SK-N-MC (cell line): ENCODE measurements around the gene F10.

Source experiments
- DNase-seq: peaks from one replicate; pipeline ENCODE4 v3.0.0-alpha.2; 2011; ENCODE audit warnings: low read depth, low spot score
- H3K27ac ChIP-seq: fragments of 200-600 bp; sonication (generic); 2 replicates; pipeline ENCODE4 v1.5.1; 2016; ENCODE audit warnings: mixed run types
- H3K36me3 ChIP-seq: fragments of 200-600 bp; sonication (generic); 2 replicates; pipeline ENCODE4 v1.6.1; 2017; ENCODE audit warnings: antibody characterized with exemption, low read length, mixed read lengths; ENCODE audit not compliant: insufficient read depth
- H3K4me3 ChIP-seq: fragments of 200-600 bp; sonication (generic); 2 replicates; pipeline ENCODE4 v1.5.1; 2016
- H3K9ac ChIP-seq: fragments of 200-600 bp; sonication (generic); 2 replicates; pipeline ENCODE4 v1.8.0; 2017; ENCODE audit warnings: mixed run types, mixed read lengths; ENCODE audit not compliant: insufficient read length
- H3K9me3 ChIP-seq: fragments of 200-600 bp; sonication (generic); 2 replicates; pipeline ENCODE4 v1.6.1; 2017; ENCODE audit warnings: low read depth, mild to moderate bottlenecking, antibody characterized with exemption, low read length, moderate library complexity, mixed read lengths
- EZH2 ChIP-seq: fragments of 200-600 bp; sonication (generic); IDR thresholded peaks from one replicate; pipeline ENCODE4 v1.6.1; 2017; ENCODE audit warnings: antibody characterized with exemption
- FOXP2 ChIP-seq: optimal IDR thresholded peaks from 2 replicates; pipeline ENCODE3; 2011; ENCODE audit warnings: mild to moderate bottlenecking, moderate library complexity; ENCODE audit not compliant: insufficient read depth; ENCODE audit errors: extremely low read length, control extremely low read depth
- POLR2AphosphoS5 ChIP-seq: IDR thresholded peaks from 2 replicates; pipeline ENCODE4 v1.6.1; 2012; ENCODE audit warnings: mild to moderate bottlenecking, low read depth, low read length, borderline replicate concordance

F10 gene

DNA sequence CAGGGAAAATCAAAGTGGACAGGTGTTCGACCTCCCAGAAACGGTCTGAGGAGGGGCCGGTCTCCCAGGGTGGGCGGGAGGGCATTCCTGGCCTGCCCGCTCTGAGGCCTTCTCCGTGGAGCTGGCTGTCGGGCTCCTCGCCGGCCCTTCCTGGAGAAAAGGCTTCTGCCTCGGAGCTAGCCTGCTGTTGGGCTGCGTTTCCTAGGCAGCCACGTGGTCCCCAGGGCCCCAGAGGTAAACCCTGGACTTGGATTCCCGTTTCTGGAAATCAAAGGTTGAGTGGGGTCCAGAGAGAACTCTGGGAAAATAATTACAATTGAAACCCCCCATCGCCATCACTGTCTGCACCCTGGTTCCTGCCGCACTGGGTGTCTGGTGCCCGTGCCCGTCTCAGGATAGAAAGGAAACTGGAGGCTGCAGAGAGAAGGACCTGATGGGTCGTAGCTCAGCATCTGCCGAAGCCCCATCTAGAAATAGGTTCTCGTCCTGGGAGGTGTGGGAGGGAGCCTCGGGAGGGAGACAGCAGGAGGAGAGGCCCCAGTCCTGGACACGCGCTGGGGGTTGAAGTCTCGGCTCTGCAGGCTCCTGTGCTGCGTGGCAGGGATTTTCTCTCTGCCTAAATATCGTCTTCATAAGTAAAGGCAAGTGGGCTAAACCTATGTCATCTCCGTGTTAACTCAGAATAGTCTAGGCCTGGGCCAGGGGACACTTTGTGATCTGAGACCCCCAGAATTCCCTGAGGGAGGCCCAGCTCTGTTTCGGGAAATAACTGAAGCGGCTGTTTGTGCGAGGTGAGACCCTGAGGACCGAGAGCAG, 28.2 kb downstream of the F10 start:
- TF ChIP-seq POLR2AphosphoS5: no peak
- no peak for TF ChIP-seq FOXP2
- no peak for TF ChIP-seq EZH2
- H3K9me3 ChIP-seq: no peaks in the 10 kb centered on the region
- no peak overlapping the region for H3K27ac ChIP-seq
- no peak overlapping the region for H3K4me3 ChIP-seq
- no peak for DNase-seq
- no peaks in the 10 kb centered on the region for H3K36me3 ChIP-seq
- H3K9ac ChIP-seq: no peak overlapping the region

DNA sequence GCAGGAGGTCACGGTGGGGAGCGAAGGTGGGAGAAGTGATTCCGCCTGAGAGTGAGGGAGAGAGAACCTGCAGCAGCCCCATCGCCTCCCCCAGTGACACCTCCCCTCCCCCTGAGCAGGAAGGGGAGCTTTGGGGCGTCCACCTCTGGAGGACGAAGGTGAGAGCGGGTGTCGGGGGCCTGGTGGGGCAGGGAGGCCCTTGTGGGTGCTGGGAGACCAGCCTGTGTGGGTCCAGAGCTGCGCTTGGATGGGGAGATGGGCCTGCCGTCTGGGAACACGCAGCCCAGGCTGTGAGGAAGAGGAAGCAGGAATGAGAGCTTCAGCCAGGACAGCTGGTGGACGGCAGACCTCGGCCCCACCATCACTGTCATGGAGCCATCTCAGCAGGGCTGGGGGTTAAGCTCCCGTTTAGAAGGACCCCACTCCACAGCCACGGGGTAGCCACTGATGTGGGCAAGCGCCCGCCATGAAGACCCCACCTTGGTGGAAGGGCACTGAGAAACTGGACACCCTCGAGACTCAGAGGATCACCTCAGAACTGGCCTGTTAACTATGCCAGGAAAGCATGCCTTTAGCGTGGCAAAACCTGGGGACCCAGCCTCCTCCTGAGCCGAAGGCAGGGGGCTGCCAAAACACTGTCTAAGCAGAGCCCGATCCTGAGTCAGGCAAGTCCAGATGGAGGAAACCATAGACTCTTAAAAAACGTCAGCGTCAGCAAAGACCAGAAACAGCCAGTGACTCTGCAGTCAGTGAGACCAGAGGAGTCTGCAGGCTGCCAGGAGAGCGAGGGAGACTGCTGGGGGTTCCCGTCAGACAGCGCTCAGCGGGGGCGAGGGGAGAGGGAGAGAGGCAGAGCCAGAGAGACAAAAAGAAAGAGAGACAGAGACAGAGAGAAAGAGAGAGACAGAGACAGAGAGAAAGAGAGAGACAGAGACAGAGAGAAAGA, 29.4 kb downstream of the F10 start:
- H3K36me3 ChIP-seq: no peaks in the 10 kb centered on the region
- H3K4me3 ChIP-seq: peak overlapping the region; percentile 66
- no peak for DNase-seq
- H3K27ac ChIP-seq: peak overlapping the region; percentile 77; the same call in 1 of the 2 replicates
- H3K9ac ChIP-seq: peak overlapping the region; percentile 48
- no peaks in the 10 kb centered on the region for H3K9me3 ChIP-seq
- no peak for TF ChIP-seq EZH2
- no peak for TF ChIP-seq POLR2AphosphoS5
- TF ChIP-seq FOXP2: no peak

DNA sequence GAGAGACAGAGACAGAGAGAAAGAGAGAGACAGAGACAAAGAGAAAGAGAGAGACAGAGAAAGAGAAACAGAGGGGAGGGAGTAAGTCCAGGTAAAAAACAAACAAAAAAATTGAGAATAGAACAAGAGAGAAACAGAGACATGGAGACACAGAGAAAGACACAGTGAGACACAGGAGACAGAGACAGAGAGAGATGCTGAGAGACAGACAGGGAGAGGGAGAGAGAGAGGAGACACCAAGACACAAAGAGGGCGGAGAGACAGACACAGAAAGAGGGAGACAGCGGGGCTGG, 30.0 kb downstream of the F10 start:
- Histone ChIP-seq H3K36me3 (no peaks in the 10 kb centered on the region), H3K9ac (peak overlapping the region; percentile 48), H3K9me3 (no peaks in the 10 kb centered on the region), H3K27ac (peak overlapping the region; percentile 77; the same call in 1 of the 2 replicates), H3K4me3 (peak overlapping the region; percentile 66)
- no peak for DNase-seq
- TF ChIP-seq EZH2 (no peak), POLR2AphosphoS5 (no peak), FOXP2 (no peak)

DNA sequence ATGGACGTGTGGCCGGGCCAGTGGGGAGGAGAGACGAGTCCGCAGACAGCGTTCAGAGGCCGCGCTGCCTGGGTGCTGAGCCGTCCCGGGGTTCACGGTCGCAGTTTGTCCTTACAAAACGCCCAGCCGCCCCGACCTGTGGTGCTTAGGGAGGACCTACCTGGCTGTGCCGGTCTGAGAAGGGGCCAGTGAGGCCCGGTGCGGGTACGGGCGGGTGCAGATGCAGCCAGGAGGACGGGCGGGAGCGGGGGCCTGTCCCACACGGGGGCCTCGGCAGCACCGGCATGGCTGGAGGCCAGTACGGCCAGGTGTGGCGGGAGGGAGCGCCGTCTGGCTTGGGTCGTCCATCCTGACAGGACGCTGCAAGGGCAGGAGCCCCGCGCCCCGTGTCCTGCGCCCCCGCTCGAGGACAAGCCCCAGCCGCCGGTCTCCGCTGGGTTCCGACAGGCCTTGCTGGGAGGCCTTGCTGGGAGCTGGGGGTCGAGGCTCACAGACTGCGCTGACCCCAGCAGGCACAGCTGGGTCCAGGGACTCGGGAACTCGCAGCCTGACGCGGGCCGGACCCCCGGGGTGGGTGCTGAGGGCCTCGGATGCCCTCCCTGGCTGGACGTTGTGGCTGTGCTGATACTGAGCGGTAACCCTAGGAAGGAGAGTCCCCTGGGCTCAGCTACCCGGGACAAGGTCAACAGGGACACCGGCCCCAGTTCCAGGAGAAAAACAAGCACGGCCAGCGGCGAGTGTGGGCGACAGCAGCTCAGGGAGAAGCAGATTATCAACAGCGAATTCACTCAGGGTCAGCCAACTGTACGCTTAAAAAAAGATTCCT, 30.6 kb downstream of the F10 start:
- Histone ChIP-seq H3K9me3 (no peaks in the 10 kb centered on the region), H3K9ac (peak overlapping the region; percentile 70), H3K4me3 (peak overlapping the region; percentile 73), H3K36me3 (no peaks in the 10 kb centered on the region), H3K27ac (peak overlapping the region; percentile 91)
- TF ChIP-seq FOXP2: no peak
- TF ChIP-seq EZH2: no peak
- no peak for TF ChIP-seq POLR2AphosphoS5
- DNase-seq: no peak

DNA sequence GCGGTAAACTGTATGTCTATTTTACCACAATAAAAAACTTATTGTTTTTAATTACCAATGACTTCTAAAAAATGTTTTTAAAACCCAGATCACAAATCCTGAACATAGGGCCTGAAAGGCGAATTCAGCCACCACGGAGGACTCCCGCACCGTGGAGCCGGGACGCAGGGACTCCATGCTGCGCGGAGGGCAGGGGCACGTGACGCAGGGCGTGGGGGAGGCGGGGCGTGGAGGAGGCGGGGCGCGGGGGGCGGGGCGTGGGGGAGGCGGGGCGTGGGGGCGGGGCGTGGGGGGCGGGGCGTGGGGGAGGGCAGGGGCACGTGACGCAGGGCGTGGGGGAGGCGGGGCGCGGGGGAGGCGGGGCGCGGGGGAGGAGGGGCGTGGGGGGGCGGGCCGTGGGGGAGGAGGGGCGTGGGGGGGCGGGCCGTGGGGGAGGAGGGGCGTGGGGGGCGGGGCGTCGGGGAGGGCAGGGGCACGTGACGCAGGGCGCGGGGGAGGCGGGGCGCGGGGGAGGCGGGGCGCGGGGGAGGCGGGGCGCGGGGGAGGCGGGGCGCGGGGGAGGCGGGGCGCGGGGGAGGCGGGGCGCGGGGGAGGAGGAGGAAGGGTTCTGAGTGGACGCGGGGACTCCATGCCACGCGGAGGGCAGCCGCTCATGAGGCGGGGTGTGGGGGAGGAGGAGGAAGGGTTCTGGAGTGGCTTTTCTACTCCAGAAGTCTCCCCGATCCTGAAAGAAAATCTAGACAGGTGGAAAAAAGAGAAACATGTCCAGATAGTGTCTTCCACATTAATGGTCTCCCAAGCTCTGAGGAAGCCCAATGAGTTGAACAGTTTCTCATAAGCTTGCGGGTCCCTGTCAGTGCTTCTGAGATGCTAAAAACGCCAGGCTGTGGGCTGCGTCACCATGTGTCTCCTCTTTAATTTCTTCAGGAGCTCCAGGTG, 31.5 kb downstream of the F10 start:
- Histone ChIP-seq H3K4me3 (peak overlapping the region; percentile 73), H3K9ac (peak overlapping the region; percentile 70), H3K36me3 (no peaks in the 10 kb centered on the region), H3K27ac (peak overlapping the region; percentile 91), H3K9me3 (no peaks in the 10 kb centered on the region)
- no peak for DNase-seq
- peak; percentile 77 for TF ChIP-seq POLR2AphosphoS5
- no peak for TF ChIP-seq FOXP2

DNA sequence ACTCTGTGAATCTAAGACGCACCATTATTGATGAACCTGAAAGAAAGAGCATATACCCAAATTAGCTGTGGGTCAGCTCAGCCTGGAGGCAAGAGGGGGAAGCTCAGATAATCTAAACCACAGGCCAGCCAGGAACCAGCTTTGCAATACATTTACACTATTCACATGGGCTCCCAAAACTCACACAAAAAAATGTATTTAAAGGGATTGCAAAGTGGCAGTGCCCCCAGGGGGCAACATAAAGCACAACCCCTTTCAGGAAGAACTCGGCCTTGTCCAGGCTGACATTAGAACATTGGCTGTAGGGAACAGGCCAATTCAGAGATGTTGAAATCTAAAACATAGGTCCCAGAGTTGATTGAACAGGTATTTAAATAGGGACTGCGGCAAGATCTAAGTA, 32.6 kb downstream of the F10 start:
- no peaks in the 10 kb centered on the region for H3K9me3 ChIP-seq
- DNase-seq: no peak
- H3K9ac ChIP-seq: no peak overlapping the region
- no peaks in the 10 kb centered on the region for H3K36me3 ChIP-seq
- no peak overlapping the region for H3K4me3 ChIP-seq
- H3K27ac ChIP-seq: 0 out of 2 replicates have a peak overlapping the region, but pooled peaks have one; percentile 33
- TF ChIP-seq POLR2AphosphoS5 (no peak), FOXP2 (no peak), EZH2 (no peak)

DNA sequence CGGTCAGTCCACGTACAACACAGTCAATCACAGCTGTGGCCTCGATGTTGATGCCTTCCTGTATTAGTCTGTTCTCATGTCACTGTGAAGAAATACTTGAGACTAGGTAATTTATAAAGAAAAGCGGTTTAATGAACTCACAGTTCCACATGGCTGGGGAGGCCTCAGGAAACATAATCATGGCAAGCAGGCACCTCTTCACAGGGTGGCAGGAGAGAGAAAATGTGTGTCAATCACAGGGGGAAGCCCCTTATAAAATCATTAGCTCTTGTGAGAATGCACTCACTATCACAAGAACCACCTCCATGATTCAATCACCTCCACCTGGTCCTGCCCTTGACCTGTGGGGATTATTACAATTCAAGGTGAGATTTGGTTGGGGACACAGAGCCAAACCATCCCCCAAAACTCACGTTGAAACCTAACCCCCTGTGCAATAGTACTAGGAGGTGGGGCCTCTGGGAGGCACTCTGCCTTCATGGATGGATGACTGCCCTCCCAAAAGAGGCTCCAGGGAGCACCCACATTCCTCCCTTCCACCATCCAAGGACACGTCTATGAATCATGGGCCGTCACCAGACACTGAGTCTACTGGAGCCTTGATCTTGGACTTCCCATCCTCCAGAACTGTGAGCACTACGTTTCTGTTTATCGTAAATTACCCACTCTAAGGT, 33.5 kb downstream of the F10 start:
- no peak overlapping the region for H3K27ac ChIP-seq
- H3K9ac ChIP-seq: no peak overlapping the region
- H3K4me3 ChIP-seq: no peak overlapping the region
- H3K36me3 ChIP-seq: no peaks in the 10 kb centered on the region
- H3K9me3 ChIP-seq: no peaks in the 10 kb centered on the region
- TF ChIP-seq POLR2AphosphoS5: no peak
- TF ChIP-seq EZH2: no peak
- TF ChIP-seq FOXP2: no peak
- no peak for DNase-seq
